Mucosa of descending colon (tissue), 3 donors: ENCODE results near the gene SOX5. TPM values are rescaled to one million over a fixed set of nuclear protein-coding genes. Genes with fewer than 3 reads are reported as not detected.
"Not testable (repeated sequence)": the region's sequence is repeated elsewhere in the genome, so short reads cannot be mapped to it uniquely, and the experiment has no call there.

Source experiments
- ATAC-seq: fragments of 200-7000 bp; cut with Tn5 transposase; one replicate; pipeline ENCODE4 v1.9.1; 2020; ENCODE audit warnings: mild to moderate bottlenecking, moderate library complexity
- DNase-seq, 3 donors: peaks; one replicate each; pipeline ENCODE4 v3.0.0-alpha.2; 2020
- H3K36me3 ChIP-seq: fragments of 200-600 bp; one replicate; pipeline ENCODE4 v1.8.0; 2021; ENCODE audit warnings: low read depth, mild to moderate bottlenecking
- H3K4me1 ChIP-seq: fragments of 200-600 bp; one replicate; pipeline ENCODE4 v1.8.0; 2021; ENCODE audit warnings: low read depth, mild to moderate bottlenecking
- H3K4me3 ChIP-seq: fragments of 200-600 bp; one replicate; pipeline ENCODE4 v1.8.0; 2021; ENCODE audit warnings: mild to moderate bottlenecking
- H3K9me3 ChIP-seq: fragments of 200-600 bp; one replicate; pipeline ENCODE4 v1.8.0; 2021; ENCODE audit warnings: mild to moderate bottlenecking
- CTCF ChIP-seq: fragments of 200-600 bp; IDR thresholded peaks from one replicate; pipeline ENCODE4 v1.8.0; 2022; ENCODE audit warnings: antibody characterized with exemption, mild to moderate bottlenecking
- intact Hi-C, 2 donors: fragments of 100-400 bp; cut with DNase I in 1 of 2; cut with micrococcal nuclease in 1 of 2; formaldehyde crosslinking; loops; one replicate each; pipeline versions ENCODE4 v1.11.0 to v1.11.1; 2022; cut with DNase I, micrococcal nuclease
- total RNA-seq, 3 donors: library from RNA; stranded (reverse); fragmentation: NEBNext Ultra II Directional in 2 of 3; extraction: Animal tissue kit (Norgen Biotek cat#: 25700) in 2 of 3; gene quantifications; one replicate each; pipeline versions ENCODE4 v1.2.1 to v1.2.4, GENCODE V29; 2021 to 2023
- donor health status: DM: no; HTN: no; CAD: no; lungs with moderate emphysema.
- donor health status: DM: no; HTN: no; CAD: no.
- donor health status: DM: no; HTN: yes; CAD: no.

SOX5 gene
- total RNA-seq, 3 donors from 2014 or later: 2.8 to 13.0 (median 3.3) TPM

- no peak overlapping the region for H3K4me3 ChIP-seq
- ATAC-seq (no peak), DNase-seq (no peak)
- intact Hi-C loops: no loop called here
- no peaks in the 10 kb centered on the region for H3K9me3 ChIP-seq
- no peak for TF ChIP-seq CTCF
- H3K4me1 ChIP-seq: no peaks in the 10 kb centered on the region
- H3K36me3 ChIP-seq: no peaks in the 10 kb centered on the region
Measured at GRCh38 chr12:23885394-23885793, 64.1 kb downstream of the SOX5 start.

GRCh38 chr12:23884909-23885308, 64.6 kb downstream of the SOX5 start:
- TF ChIP-seq CTCF: no peak
- no peaks in the 10 kb centered on the region for H3K4me1 ChIP-seq
- H3K9me3 ChIP-seq: no peaks in the 10 kb centered on the region
- no peaks in the 10 kb centered on the region for H3K36me3 ChIP-seq
- no peak overlapping the region for H3K4me3 ChIP-seq
- ATAC-seq: no peak
- intact Hi-C loops: no loop called here
- no peak for DNase-seq

GRCh38 chr12:23880988-23881387, 68.5 kb downstream of the SOX5 start:
- no peak for TF ChIP-seq CTCF
- Histone ChIP-seq H3K4me1 (no peaks in the 10 kb centered on the region), H3K9me3 (no peaks in the 10 kb centered on the region), H3K36me3 (no peaks in the 10 kb centered on the region), H3K4me3 (no peak overlapping the region)
- DNase-seq (no peak), ATAC-seq (no peak)
- intact Hi-C loops: no loop called here

- H3K36me3 ChIP-seq, DNase-seq, H3K4me3 ChIP-seq, intact Hi-C loops, H3K4me1 ChIP-seq, ATAC-seq, H3K9me3 ChIP-seq: not testable (repeated sequence)
Measured at GRCh38 chr12:23876618-23877017, 72.9 kb downstream of the SOX5 start.

- H3K9me3 ChIP-seq: no peaks in the 10 kb centered on the region
- TF ChIP-seq CTCF: no peak
- H3K4me3 ChIP-seq: no peak overlapping the region
- ATAC-seq: no peak
- DNase-seq: no peak
- intact Hi-C loops: no loop called here
- H3K4me1 ChIP-seq: no peaks in the 10 kb centered on the region
- no peaks in the 10 kb centered on the region for H3K36me3 ChIP-seq
Measured at GRCh38 chr12:23867794-23868193, 81.7 kb downstream of the SOX5 start.

GRCh38 chr12:23862701-23863100, 86.8 kb downstream of the SOX5 start:
- intact Hi-C loops: no loop called here
- no peak for DNase-seq
- no peaks in the 10 kb centered on the region for H3K9me3 ChIP-seq
- ATAC-seq: no peak
- H3K36me3 ChIP-seq: no peaks in the 10 kb centered on the region
- no peak for TF ChIP-seq CTCF
- no peaks in the 10 kb centered on the region for H3K4me1 ChIP-seq
- H3K4me3 ChIP-seq: no peak overlapping the region
